Vagina (tissue), 2 donors: Measurements from ENCODE around the gene RFK. TPM values are rescaled to one million over a fixed set of nuclear protein-coding genes. Genes with fewer than 3 reads are reported as not detected.

ENCODE experiments used
- DNase-seq, 2 donors: peaks; one replicate each; pipeline ENCODE4 v3.0.0-alpha.2; 2017; ENCODE audit errors: extremely low spot score in 2 of 2
- H3K27ac ChIP-seq: fragments of 200-600 bp; sonication (generic); one replicate; pipeline ENCODE4 v1.5.1; 2019
- H3K27me3 ChIP-seq: fragments of 200-600 bp; sonication (generic); one replicate; pipeline ENCODE4 v1.5.1; 2019
- H3K36me3 ChIP-seq, 2 donors: fragments of 200-600 bp; sonication (generic); one replicate each; pipeline ENCODE4 v1.5.1; 2017 to 2019
- H3K4me1 ChIP-seq: fragments of 200-600 bp; sonication (generic); one replicate; pipeline ENCODE4 v1.5.1; 2019
- H3K4me3 ChIP-seq, 2 donors: fragments of 200-600 bp; sonication (generic); 1 replicate in 1 of 2; 2 replicates in 1 of 2; pipeline ENCODE4 v1.5.1; 2016 to 2019
- H3K9me3 ChIP-seq: fragments of 200-600 bp; sonication (generic); one replicate; pipeline ENCODE4 v1.5.1; 2019
- POLR2A ChIP-seq, 2 donors: fragments of 450-650 bp; IDR thresholded peaks; one replicate each; pipeline ENCODE4 v1.6.1; 2017; ENCODE audit warnings: antibody characterized with exemption in 2 of 2, mild to moderate bottlenecking in 2 of 2, moderate library complexity in 2 of 2
- POLR2AphosphoS5 ChIP-seq, 2 donors: sonication (generic); formaldehyde crosslinking; IDR thresholded peaks; one replicate each; pipeline ENCODE4 v1.9.0; 2017; ENCODE audit warnings: antibody characterized with exemption in 2 of 2, mild to moderate bottlenecking in 2 of 2, low read depth in 1 of 2; ENCODE audit not compliant: insufficient read depth in 1 of 2
- intact Hi-C: fragments of 100-400 bp; cut with DNase I; formaldehyde crosslinking; loops from one replicate; pipeline ENCODE4 v1.15.1; 2023
- total RNA-seq: library from RNA; depleted of rRNA; stranded (reverse); fragments of >200 nt; gene quantifications from one replicate; pipeline ENCODE4 v1.2.3, GENCODE V29; 2016
- TF ChIP-seq, protein P1 (sequence below), 3 experiments: fragments of 450-650 bp in 2 of 3; fragments of 200-600 bp in 1 of 3; sonication (generic) in 1 of 3; IDR thresholded peaks; one replicate each; pipeline ENCODE4 v1.5.1; 2017 to 2019; ENCODE audit warnings: antibody characterized with exemption in 3 of 3, mild to moderate bottlenecking in 2 of 3, moderate library complexity in 2 of 3

RFK gene
- total RNA-seq, 1 donor from 2014 or later, result 16.7 TPM

DNA sequence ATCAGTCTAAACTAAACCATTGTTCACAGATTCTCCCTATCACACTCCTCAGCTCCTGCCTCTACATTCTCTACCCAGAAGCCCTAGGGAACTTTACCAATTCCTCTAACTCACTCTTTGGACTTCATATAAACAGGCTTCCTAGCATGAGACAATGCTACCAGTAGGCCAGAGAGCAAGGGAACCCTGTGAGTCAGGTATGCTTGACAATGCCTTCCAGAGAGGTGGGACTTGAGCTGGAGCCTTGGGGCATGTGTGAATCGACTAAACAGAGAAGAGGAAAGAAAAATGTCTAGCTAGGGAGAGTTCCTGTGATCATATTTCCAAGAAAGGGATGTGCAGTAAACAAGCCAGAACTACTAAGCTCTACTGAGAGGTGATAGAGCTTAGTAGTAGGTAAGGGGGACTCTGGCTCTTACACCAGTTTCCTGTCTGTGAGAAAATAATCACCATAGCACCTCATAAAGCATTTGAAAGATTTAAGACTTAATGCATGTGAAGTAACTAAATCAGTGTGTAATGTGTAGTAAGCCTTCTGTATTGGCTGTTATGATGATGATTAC, 6.4 kb upstream of the RFK start:
- intact Hi-C loops, result no loop called here
- Histone ChIP-seq H3K4me1 (peaks cover 1% of the 10 kb centered on the region), H3K27me3 (no peaks in the 10 kb centered on the region), H3K9me3 (no peaks in the 10 kb centered on the region), H3K4me3 (no peak overlapping the region), H3K36me3 (no peaks in the 10 kb centered on the region), H3K27ac (no peak overlapping the region)
- DNase-seq, result no peak
- TF ChIP-seq, protein P1, sequence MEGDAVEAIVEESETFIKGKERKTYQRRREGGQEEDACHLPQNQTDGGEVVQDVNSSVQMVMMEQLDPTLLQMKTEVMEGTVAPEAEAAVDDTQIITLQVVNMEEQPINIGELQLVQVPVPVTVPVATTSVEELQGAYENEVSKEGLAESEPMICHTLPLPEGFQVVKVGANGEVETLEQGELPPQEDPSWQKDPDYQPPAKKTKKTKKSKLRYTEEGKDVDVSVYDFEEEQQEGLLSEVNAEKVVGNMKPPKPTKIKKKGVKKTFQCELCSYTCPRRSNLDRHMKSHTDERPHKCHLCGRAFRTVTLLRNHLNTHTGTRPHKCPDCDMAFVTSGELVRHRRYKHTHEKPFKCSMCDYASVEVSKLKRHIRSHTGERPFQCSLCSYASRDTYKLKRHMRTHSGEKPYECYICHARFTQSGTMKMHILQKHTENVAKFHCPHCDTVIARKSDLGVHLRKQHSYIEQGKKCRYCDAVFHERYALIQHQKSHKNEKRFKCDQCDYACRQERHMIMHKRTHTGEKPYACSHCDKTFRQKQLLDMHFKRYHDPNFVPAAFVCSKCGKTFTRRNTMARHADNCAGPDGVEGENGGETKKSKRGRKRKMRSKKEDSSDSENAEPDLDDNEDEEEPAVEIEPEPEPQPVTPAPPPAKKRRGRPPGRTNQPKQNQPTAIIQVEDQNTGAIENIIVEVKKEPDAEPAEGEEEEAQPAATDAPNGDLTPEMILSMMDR (IDR thresholded peaks at IDR 0.05), result no peak
- no peak for TF ChIP-seq POLR2A (IDR thresholded peaks at IDR 0.05)
- TF ChIP-seq POLR2AphosphoS5 (IDR thresholded peaks at IDR 0.05; ENCODE audit: insufficient read depth in 1 of 2, low read depth in 1 of 2), result no peak

DNA sequence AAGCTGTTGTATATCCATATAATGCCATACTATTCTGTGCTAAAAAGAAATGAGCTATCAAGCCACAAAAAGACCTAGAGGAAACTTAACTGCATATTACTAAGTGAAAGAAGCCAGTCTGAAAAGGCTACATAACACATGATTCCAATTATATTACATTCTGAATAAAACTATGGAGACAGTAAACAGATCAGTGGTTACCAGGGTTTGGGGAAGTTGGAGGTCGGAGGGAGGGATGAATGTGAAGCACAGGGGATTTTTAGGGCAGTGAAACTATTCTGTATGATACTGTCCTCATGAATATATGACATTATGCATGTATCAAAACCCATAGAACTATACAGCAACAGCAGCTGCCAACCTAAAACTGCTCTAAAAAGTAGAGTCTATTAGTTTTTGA, 5.6 kb upstream of the RFK start:
- intact Hi-C loops, result no loop called here
- no peaks in the 10 kb centered on the region for H3K27me3 ChIP-seq
- no peak for TF ChIP-seq POLR2A (IDR thresholded peaks at IDR 0.05)
- no peak for TF ChIP-seq POLR2AphosphoS5 (IDR thresholded peaks at IDR 0.05; ENCODE audit: insufficient read depth in 1 of 2, low read depth in 1 of 2)
- TF ChIP-seq, protein P1 (IDR thresholded peaks at IDR 0.05), result no peak
- H3K4me1 ChIP-seq, result peaks cover 9% of the 10 kb centered on the region
- DNase-seq, result no peak
- H3K36me3 ChIP-seq, result no peaks in the 10 kb centered on the region
- no peaks in the 10 kb centered on the region for H3K9me3 ChIP-seq
- no peak overlapping the region for H3K27ac ChIP-seq
- no peak overlapping the region for H3K4me3 ChIP-seq

DNA sequence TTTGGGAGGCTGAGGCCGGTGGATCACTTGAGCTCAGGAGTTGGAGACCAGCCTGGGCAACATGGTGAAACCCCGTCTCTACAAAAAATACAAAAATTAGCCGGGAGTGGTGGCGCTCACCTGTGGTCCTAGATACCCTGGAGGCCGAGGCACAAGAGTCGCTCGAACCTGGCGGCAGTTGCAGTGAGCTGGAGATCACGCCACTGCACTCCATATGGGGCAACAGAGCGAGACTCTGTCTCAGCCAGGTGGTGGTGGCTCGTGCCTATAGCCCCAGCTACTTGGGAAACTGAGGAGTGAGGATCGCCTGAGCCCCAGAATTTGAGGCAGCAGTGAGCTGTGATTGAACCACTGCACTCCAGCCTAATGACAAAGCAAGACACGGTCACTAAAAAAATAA, 2.4 kb upstream of the RFK start:
- Histone ChIP-seq H3K4me3 (no peak overlapping the region), H3K27me3 (no peaks in the 10 kb centered on the region), H3K27ac (no peak overlapping the region), H3K4me1 (peaks cover 25% of the 10 kb centered on the region), H3K9me3 (no peaks in the 10 kb centered on the region), H3K36me3 (peaks cover 0 to 6% of the 10 kb centered on the region in 2 donors)
- no peak for TF ChIP-seq POLR2A (IDR thresholded peaks at IDR 0.05)
- TF ChIP-seq, protein P1 (IDR thresholded peaks at IDR 0.05), result no peak
- TF ChIP-seq POLR2AphosphoS5 (IDR thresholded peaks at IDR 0.05; ENCODE audit: insufficient read depth in 1 of 2, low read depth in 1 of 2), result no peak
- no peak for DNase-seq
- intact Hi-C loops, result no loop called here

DNA sequence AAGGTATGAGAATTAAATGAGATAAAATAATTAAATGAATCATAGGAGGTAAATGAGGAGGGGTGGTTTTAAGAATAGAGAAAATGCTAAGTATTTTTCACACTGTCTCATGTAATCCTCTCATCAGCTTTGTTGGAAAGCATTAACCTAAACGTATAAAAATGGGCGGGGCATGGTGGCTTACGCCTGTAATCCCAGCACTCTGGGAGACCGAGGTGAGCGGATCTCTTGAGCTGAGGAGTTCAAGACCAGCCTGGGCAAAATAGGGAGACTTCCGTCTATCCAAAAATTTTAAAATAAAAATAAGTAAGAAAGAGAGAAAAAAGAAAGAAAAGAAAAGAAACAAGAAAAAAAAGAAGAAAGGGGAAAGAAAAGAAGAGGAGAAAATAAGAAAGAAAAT, 1.9 kb upstream of the RFK start:
- peaks cover 25% of the 10 kb centered on the region for H3K4me1 ChIP-seq
- no peak overlapping the region for H3K4me3 ChIP-seq
- intact Hi-C loops, result no loop called here
- no peaks in the 10 kb centered on the region for H3K27me3 ChIP-seq
- no peak overlapping the region for H3K27ac ChIP-seq
- H3K36me3 ChIP-seq, result peaks cover 0 to 6% of the 10 kb centered on the region in 2 donors
- DNase-seq, result no peak
- no peaks in the 10 kb centered on the region for H3K9me3 ChIP-seq
- TF ChIP-seq POLR2AphosphoS5 (IDR thresholded peaks at IDR 0.05; ENCODE audit: insufficient read depth in 1 of 2, low read depth in 1 of 2) (no peak), POLR2A (IDR thresholded peaks at IDR 0.05) (no peak)
- TF ChIP-seq, protein P1 (IDR thresholded peaks at IDR 0.05), result no peak

DNA sequence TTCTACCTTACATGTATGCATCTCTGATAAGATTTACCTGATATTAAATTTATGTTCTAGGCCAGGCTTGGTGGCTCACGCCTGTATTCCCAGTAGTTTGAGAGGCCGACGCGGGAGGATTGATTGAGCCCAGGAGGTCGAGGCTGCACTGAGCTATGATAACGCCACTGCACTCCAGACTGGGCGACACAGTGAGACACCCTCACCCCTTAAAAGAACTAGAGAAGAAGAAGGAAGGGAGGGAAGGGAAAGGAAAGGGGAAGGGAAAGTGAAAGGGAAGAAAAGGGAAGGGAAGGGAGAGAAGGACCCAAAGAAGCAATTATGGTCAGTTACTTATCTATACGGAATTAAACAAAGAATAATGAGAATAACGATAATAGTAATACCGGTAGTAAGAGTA, 1.2 kb upstream of the RFK start:
- intact Hi-C loops, result no loop called here
- TF ChIP-seq, protein P1 (IDR thresholded peaks at IDR 0.05), result no peak
- no peak for TF ChIP-seq POLR2A (IDR thresholded peaks at IDR 0.05)
- TF ChIP-seq POLR2AphosphoS5 (IDR thresholded peaks at IDR 0.05; ENCODE audit: insufficient read depth in 1 of 2, low read depth in 1 of 2), result no peak
- Histone ChIP-seq H3K36me3 (peaks cover 0 to 6% of the 10 kb centered on the region in 2 donors), H3K4me1 (peaks cover 25% of the 10 kb centered on the region), H3K4me3 (peak overlapping the region in 1 of 2 donors; percentile 88), H3K27me3 (no peaks in the 10 kb centered on the region), H3K27ac (peak overlapping the region; percentile 89), H3K9me3 (no peaks in the 10 kb centered on the region)
- no peak for DNase-seq
